IMR-90 (cell line): ENCODE results near the gene TFAP2A. TPM values are rescaled to one million over a fixed set of nuclear protein-coding genes. Genes with fewer than 3 reads are reported as not detected.

Experiments
- ATAC-seq: fragments of 200-7000 bp; cut with Tn5 transposase; 2 replicates; pipeline ENCODE4 v1.9.1; 2020; ENCODE audit warnings: low read depth, mild to moderate bottlenecking, moderate library complexity
- BruUV-seq: library from RNA; stranded (reverse); fragments of 400-500 nt; replicated peaks from 2 replicates; lab custom pipeline; 2021; lab: Mats Ljungman, UMichigan
- CTCF ChIA-PET: fragments of 300-600 bp; formaldehyde crosslinking; extraction: SDS; loops from one replicate; lab custom pipeline; 2021; ENCODE audit warnings: antibody characterized with exemption; lab: Yijun Ruan, JAX
- POLR2A ChIA-PET: fragments of 300-600 bp; sonication (Branson Sonifier 250); formaldehyde crosslinking; loops from one replicate; lab custom pipeline; 2022; ENCODE audit warnings: antibody characterized with exemption; ENCODE audit not compliant: unreplicated experiment; lab: Charles Lee
- DNase-seq: peaks from one replicate; pipeline ENCODE4 v3.0.0; 2013
- H2AFZ ChIP-seq: replicated peaks from 2 replicates; pipeline ENCODE3; 2013; ENCODE audit warnings: low read length, mild to moderate bottlenecking; ENCODE audit not compliant: poor library complexity
- H2AK5ac ChIP-seq: 2 replicates; pipeline ENCODE4 v1.6.1; 2013; ENCODE audit warnings: low read depth, low read length, inconsistent platforms
- H2AK9ac ChIP-seq: replicated peaks from 2 replicates; pipeline ENCODE3; 2013; ENCODE audit warnings: mild to moderate bottlenecking, low read depth, low read length, moderate library complexity; ENCODE audit not compliant: poor library complexity
- H2BK120ac ChIP-seq: 2 replicates; pipeline ENCODE4 v1.6.1; 2013; ENCODE audit warnings: low read depth, low read length, inconsistent platforms
- H2BK15ac ChIP-seq: 3 replicates; pipeline ENCODE4 v1.6.1; 2013; ENCODE audit warnings: low read depth, low read length, inconsistent platforms
- H2BK20ac ChIP-seq: 2 replicates; pipeline ENCODE4 v1.6.1; 2013; ENCODE audit warnings: low read depth, mild to moderate bottlenecking, inconsistent platforms, low read length, moderate library complexity
- H2BK5ac ChIP-seq: 2 replicates; pipeline ENCODE4 v1.6.1; 2013; ENCODE audit warnings: mild to moderate bottlenecking, low read depth, low read length, inconsistent platforms; ENCODE audit not compliant: poor library complexity, severe bottlenecking
- H3K14ac ChIP-seq: replicated peaks from 2 replicates; pipeline ENCODE4 v1.6.1; 2013; ENCODE audit warnings: low read depth, low read length, inconsistent platforms
- H3K18ac ChIP-seq: 2 replicates; pipeline ENCODE4 v1.6.1; 2013; ENCODE audit warnings: low read depth, low read length, control low read depth
- H3K23ac ChIP-seq: 2 replicates; pipeline ENCODE4 v1.6.1; 2013; ENCODE audit warnings: low read depth, low read length, inconsistent platforms
- H3K27ac ChIP-seq: 2 replicates; pipeline ENCODE4 v1.5.1; 2013; ENCODE audit warnings: mild to moderate bottlenecking, control low read depth, low read length; ENCODE audit not compliant: insufficient read depth
- H3K27me3 ChIP-seq: 2 replicates; pipeline ENCODE4 v1.6.1; 2013; ENCODE audit warnings: low read length; ENCODE audit not compliant: control insufficient read depth, insufficient read depth
- H3K36me3 ChIP-seq: 2 replicates; pipeline ENCODE4 v1.6.1; 2013; ENCODE audit warnings: low read length, mixed read lengths; ENCODE audit not compliant: control insufficient read depth, insufficient read depth
- H3K4ac ChIP-seq: 2 replicates; pipeline ENCODE4 v1.6.1; 2013; ENCODE audit warnings: low read depth, low read length, inconsistent platforms
- H3K4me1 ChIP-seq: 2 replicates; pipeline ENCODE4 v1.6.1; 2013; ENCODE audit warnings: low read length, mixed read lengths; ENCODE audit not compliant: control insufficient read depth, insufficient read depth
- H3K4me2 ChIP-seq: 2 replicates; pipeline ENCODE4 v1.6.1; 2013; ENCODE audit warnings: low read depth, mild to moderate bottlenecking, control low read depth, low read length, moderate library complexity
- H3K4me3 ChIP-seq: 2 replicates; pipeline ENCODE4 v1.5.1; 2013; ENCODE audit warnings: low read depth, mild to moderate bottlenecking, control low read depth, low read length, moderate library complexity; ENCODE audit not compliant: insufficient read depth
- H3K56ac ChIP-seq: 2 replicates; pipeline ENCODE4 v1.6.1; 2013; ENCODE audit warnings: low read length, inconsistent platforms; ENCODE audit not compliant: insufficient read depth; ENCODE audit errors: extremely low read depth
- H3K79me1 ChIP-seq, 2 experiments: 2 replicates each; pipeline ENCODE4 v1.6.1; 2013; ENCODE audit warnings: low read length in 2 of 2, inconsistent platforms in 1 of 2, low read depth in 1 of 2
- H3K9ac ChIP-seq: 2 replicates; pipeline ENCODE4 v1.6.1; 2013; ENCODE audit warnings: low read depth, low read length, control low read depth
- H3K9me1 ChIP-seq: 2 replicates; pipeline ENCODE4 v1.6.1; 2013; ENCODE audit warnings: low read length, inconsistent platforms; ENCODE audit not compliant: insufficient read depth
- H3K9me3 ChIP-seq: 2 replicates; pipeline ENCODE4 v1.6.1; 2013; ENCODE audit warnings: low read length; ENCODE audit not compliant: control insufficient read depth, insufficient read depth
- H4K20me1 ChIP-seq: 2 replicates; pipeline ENCODE4 v1.6.1; 2013; ENCODE audit warnings: low read length, inconsistent platforms; ENCODE audit not compliant: insufficient read depth
- H4K5ac ChIP-seq: 2 replicates; pipeline ENCODE4 v1.6.1; 2013; ENCODE audit warnings: mild to moderate bottlenecking, low read depth, low read length, control low read depth
- H4K8ac ChIP-seq, 2 experiments: 2 replicates each; pipeline ENCODE4 v1.6.1; 2013; ENCODE audit warnings: low read depth in 2 of 2, low read length in 2 of 2, control low read depth in 1 of 2, inconsistent platforms in 1 of 2
- H4K91ac ChIP-seq: 2 replicates; pipeline ENCODE4 v1.6.1; 2013; ENCODE audit warnings: low read depth, low read length, inconsistent platforms; ENCODE audit not compliant: insufficient read depth
- BHLHE40 ChIP-seq: fragments of 150-350 bp; IDR thresholded peaks from 2 replicates; pipeline ENCODE4 v1.6.1; 2016; ENCODE audit warnings: mild to moderate bottlenecking, low read depth, low read length
- CEBPB ChIP-seq: IDR thresholded peaks from 2 replicates; pipeline ENCODE4 v1.6.1; 2012; ENCODE audit warnings: low read depth, low read length, improper control_type of control experiment
- CHD1 ChIP-seq: IDR thresholded peaks from 2 replicates; pipeline ENCODE4 v1.6.1; 2012; ENCODE audit warnings: low read depth, low read length, improper control_type of control experiment
- FOS ChIP-seq: fragments of 150-350 bp; IDR thresholded peaks from 2 replicates; pipeline ENCODE4 v1.6.1; 2016; ENCODE audit warnings: low read depth, low read length
- MAFK ChIP-seq: IDR thresholded peaks from 2 replicates; pipeline ENCODE4 v1.6.1; 2012; ENCODE audit warnings: low read depth, low read length, improper control_type of control experiment
- MAZ ChIP-seq: IDR thresholded peaks from 2 replicates; pipeline ENCODE4 v1.6.1; 2012; ENCODE audit warnings: low read depth, mild to moderate bottlenecking, low read length, improper control_type of control experiment, moderate library complexity, borderline replicate concordance
- MXI1 ChIP-seq: IDR thresholded peaks from 2 replicates; pipeline ENCODE4 v1.6.1; 2012; ENCODE audit warnings: low read depth, mild to moderate bottlenecking, low read length, moderate library complexity, borderline replicate concordance
- NFE2L2 ChIP-seq: fragments of 150-350 bp; IDR thresholded peaks from 2 replicates; pipeline ENCODE4 v1.6.1; 2016; ENCODE audit warnings: low read depth, mild to moderate bottlenecking, low read length
- POLR2A ChIP-seq: IDR thresholded peaks from 2 replicates; pipeline ENCODE4 v1.6.1; 2012; ENCODE audit warnings: mild to moderate bottlenecking, low read depth, low read length
- RAD21 ChIP-seq: IDR thresholded peaks from 2 replicates; pipeline ENCODE4 v1.6.1; 2012; ENCODE audit warnings: low read length, improper control_type of control experiment
- RCOR1 ChIP-seq: IDR thresholded peaks from 2 replicates; pipeline ENCODE4 v1.6.1; 2012; ENCODE audit warnings: mild to moderate bottlenecking, low read length, improper control_type of control experiment; ENCODE audit not compliant: insufficient replicate concordance
- RFX5 ChIP-seq: IDR thresholded peaks from 2 replicates; pipeline ENCODE4 v1.8.0; 2012; ENCODE audit warnings: low read depth, mild to moderate bottlenecking, low read length, moderate library complexity
- SMC3 ChIP-seq: fragments of 150-350 bp; IDR thresholded peaks from 2 replicates; pipeline ENCODE4 v1.6.1; 2016; ENCODE audit warnings: low read depth, mild to moderate bottlenecking, antibody characterized with exemption, low read length, moderate library complexity
- WGBS, 2 experiments: methylation state at CpG; one replicate each; pipeline versions ENCODE4 v1.1.5 to v1.1.7; 2013; ENCODE audit warnings: missing lambda C conversion rate in 2 of 2; ENCODE audit not compliant: insufficient read length in 1 of 2; ENCODE audit errors: extremely low coverage in 2 of 2; 5-methylcytosine and 5-hydroxymethylcytosine counted together
- dilution Hi-C: fragments of 300-500 bp; cut with HindIII; formaldehyde crosslinking; loops from one replicate; pipeline ENCODE4 v1.14.3; 2018; ENCODE audit warnings: low sequenced_read_pairs; ENCODE audit not compliant: unreplicated experiment
- in situ Hi-C: fragments of 300-500 bp; cut with MboI; formaldehyde crosslinking; loops from 3 replicates; pipeline ENCODE4 v1.14.3; 2019; ENCODE audit warnings: low sequenced_read_pairs, inconsistent platforms, mixed read lengths
- intact Hi-C: fragments of 100-400 bp; cut with micrococcal nuclease; formaldehyde crosslinking; loops from 2 replicates; pipeline ENCODE4 v1.10.0; 2022
- polyA plus RNA-seq, 3 experiments: library from polyadenylated mRNA; depleted of rRNA; stranded (reverse); fragments of >200 nt; gene quantifications; 2 replicates each; pipeline ENCODE4 v1.2.3, GENCODE V29; 2012; ENCODE audit warnings: low replicate concordance in 1 of 3
- total RNA-seq: library from RNA; depleted of rRNA; stranded (reverse); fragments of >200 nt; gene quantifications from 2 replicates; pipeline ENCODE4 v1.2.3, GENCODE V29; 2012
- TF ChIP-seq, protein P1 (sequence below): fragments of 150-350 bp; IDR thresholded peaks from 2 replicates; pipeline ENCODE4 v1.6.1; 2016; ENCODE audit warnings: low read depth, mild to moderate bottlenecking, low read length, moderate library complexity, borderline replicate concordance
- TF ChIP-seq, protein P2 (sequence below): fragments of 150-350 bp; IDR thresholded peaks from 2 replicates; pipeline ENCODE4 v1.6.1; 2017; ENCODE audit warnings: mild to moderate bottlenecking, antibody characterized with exemption, low read length, low read depth
- TF ChIP-seq, protein P3 (sequence below): conservative IDR thresholded peaks from 2 replicates; pipeline ENCODE4 v1.5.1; 2012; ENCODE audit warnings: mild to moderate bottlenecking, low read depth, low read length, improper control_type of control experiment

TFAP2A gene
- total and polyA plus RNA-seq, 2 of the 4 experiments (the other 2 are of a cell fraction): 0.72 to 7.1 TPM

DNA sequence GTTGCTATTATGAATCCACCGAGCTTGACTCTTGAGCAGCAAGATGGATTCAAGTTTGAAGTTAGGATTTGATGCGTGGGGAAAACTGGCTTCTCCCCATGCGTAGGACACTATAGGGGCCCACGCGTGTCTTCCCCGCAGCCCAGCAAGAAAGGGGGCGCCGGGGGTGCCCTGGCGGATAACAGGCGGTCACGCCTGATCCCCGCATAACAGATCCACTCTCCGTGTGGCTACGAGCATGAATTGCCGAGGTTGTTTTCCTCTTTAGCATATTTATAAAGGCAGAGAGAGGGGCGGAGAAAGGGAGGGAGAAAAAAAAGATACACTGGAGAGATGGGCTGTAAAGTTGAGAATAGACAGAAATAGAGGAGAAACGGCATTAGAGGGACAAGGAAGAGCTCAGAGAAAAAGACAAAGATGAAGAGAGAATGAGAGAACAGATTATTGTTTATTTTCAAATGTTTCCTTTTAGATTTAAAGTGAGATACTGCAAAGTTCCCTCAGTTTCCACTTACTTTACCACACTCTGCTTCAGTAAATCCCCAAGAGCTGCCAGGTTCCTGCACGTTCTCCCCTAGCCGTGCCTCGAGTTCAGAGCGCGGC is 32.0 kb downstream of the TFAP2A start:
- Histone ChIP-seq H3K18ac (no peak overlapping the region), H2BK20ac (no peak overlapping the region), H3K4ac (no peak overlapping the region), H2AK9ac (no peak overlapping the region), H3K23ac (no peak overlapping the region), H4K20me1 (no peaks in the 10 kb centered on the region), H3K9me1 (no peaks in the 10 kb centered on the region), H3K4me2 (no peak overlapping the region), H4K91ac (no peak overlapping the region), H2BK120ac (no peak overlapping the region), H3K27ac (no peak overlapping the region), H3K14ac (no peak overlapping the region), H3K36me3 (no peaks in the 10 kb centered on the region), H3K56ac (no peak overlapping the region), H3K9me3 (peaks cover 1% of the 10 kb centered on the region), H3K4me3 (no peak overlapping the region), H4K5ac (no peak overlapping the region), H3K9ac (no peak overlapping the region), H2BK5ac (no peak overlapping the region), H2AK5ac (no peak overlapping the region), H3K79me1 (no peaks in the 10 kb centered on the region), H2BK15ac (no peak overlapping the region), H3K4me1 (no peaks in the 10 kb centered on the region), H3K27me3 (peaks cover 70% of the 10 kb centered on the region), H2AFZ (peak overlapping the region; percentile 76), H4K8ac (no peak overlapping the region)
- dilution Hi-C loops: no loop called here
- WGBS, 2 experiments: 7% methylated on average over 3 of the region's 22 CpGs; no CpG with 5 or more reads in 1 of the 2 experiments
- BruUV-seq: no TSS peak
- intact Hi-C loops: no loop called here
- TF ChIP-seq RCOR1: no peak
- TF ChIP-seq, protein P1, sequence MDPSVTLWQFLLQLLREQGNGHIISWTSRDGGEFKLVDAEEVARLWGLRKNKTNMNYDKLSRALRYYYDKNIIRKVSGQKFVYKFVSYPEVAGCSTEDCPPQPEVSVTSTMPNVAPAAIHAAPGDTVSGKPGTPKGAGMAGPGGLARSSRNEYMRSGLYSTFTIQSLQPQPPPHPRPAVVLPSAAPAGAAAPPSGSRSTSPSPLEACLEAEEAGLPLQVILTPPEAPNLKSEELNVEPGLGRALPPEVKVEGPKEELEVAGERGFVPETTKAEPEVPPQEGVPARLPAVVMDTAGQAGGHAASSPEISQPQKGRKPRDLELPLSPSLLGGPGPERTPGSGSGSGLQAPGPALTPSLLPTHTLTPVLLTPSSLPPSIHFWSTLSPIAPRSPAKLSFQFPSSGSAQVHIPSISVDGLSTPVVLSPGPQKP: no peak
- no peak for TF ChIP-seq MAFK
- TF ChIP-seq POLR2A: no peak
- TF ChIP-seq, protein P2, sequence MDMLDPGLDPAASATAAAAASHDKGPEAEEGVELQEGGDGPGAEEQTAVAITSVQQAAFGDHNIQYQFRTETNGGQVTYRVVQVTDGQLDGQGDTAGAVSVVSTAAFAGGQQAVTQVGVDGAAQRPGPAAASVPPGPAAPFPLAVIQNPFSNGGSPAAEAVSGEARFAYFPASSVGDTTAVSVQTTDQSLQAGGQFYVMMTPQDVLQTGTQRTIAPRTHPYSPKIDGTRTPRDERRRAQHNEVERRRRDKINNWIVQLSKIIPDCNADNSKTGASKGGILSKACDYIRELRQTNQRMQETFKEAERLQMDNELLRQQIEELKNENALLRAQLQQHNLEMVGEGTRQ: no peak
- TF ChIP-seq MAZ: no peak
- TF ChIP-seq, protein P3, sequence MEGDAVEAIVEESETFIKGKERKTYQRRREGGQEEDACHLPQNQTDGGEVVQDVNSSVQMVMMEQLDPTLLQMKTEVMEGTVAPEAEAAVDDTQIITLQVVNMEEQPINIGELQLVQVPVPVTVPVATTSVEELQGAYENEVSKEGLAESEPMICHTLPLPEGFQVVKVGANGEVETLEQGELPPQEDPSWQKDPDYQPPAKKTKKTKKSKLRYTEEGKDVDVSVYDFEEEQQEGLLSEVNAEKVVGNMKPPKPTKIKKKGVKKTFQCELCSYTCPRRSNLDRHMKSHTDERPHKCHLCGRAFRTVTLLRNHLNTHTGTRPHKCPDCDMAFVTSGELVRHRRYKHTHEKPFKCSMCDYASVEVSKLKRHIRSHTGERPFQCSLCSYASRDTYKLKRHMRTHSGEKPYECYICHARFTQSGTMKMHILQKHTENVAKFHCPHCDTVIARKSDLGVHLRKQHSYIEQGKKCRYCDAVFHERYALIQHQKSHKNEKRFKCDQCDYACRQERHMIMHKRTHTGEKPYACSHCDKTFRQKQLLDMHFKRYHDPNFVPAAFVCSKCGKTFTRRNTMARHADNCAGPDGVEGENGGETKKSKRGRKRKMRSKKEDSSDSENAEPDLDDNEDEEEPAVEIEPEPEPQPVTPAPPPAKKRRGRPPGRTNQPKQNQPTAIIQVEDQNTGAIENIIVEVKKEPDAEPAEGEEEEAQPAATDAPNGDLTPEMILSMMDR: no peak
- TF ChIP-seq CHD1: no peak
- no peak for TF ChIP-seq RFX5
- no peak for TF ChIP-seq MXI1
- TF ChIP-seq FOS: no peak
- TF ChIP-seq NFE2L2: no peak
- TF ChIP-seq CEBPB: no peak
- TF ChIP-seq RAD21: no peak
- no peak for TF ChIP-seq BHLHE40
- TF ChIP-seq SMC3: no peak
- in situ Hi-C loops: no loop called here
- no peak for ATAC-seq
- DNase-seq: no peak
- POLR2A ChIA-PET: no interaction called here
- CTCF ChIA-PET: no interaction called here
